Cardiac fibroblast (primary cell): Measurements from ENCODE around the gene FANCC.

ENCODE experiments used
- DNase-seq, 2 donors: peaks; one replicate each; pipeline versions ENCODE4 v3.0.0 to v3.0.0-alpha.2; 2010; ENCODE audit warnings: low read depth in 2 of 2
- H3K4me3 ChIP-seq, 2 donors: replicated peaks in 1 of 2; 1 replicate in 1 of 2; 2 replicates in 1 of 2; pipeline ENCODE4 v1.5.1; 2011; ENCODE audit warnings: low read depth in 2 of 2, low read length in 2 of 2, mild to moderate bottlenecking in 2 of 2, moderate library complexity in 1 of 2
- TF ChIP-seq, protein P1 (sequence below): IDR thresholded peaks from one replicate; pipeline ENCODE4 v1.5.1; 2011; ENCODE audit warnings: low read depth, mild to moderate bottlenecking, low read length, inconsistent platforms

FANCC gene

DNA sequence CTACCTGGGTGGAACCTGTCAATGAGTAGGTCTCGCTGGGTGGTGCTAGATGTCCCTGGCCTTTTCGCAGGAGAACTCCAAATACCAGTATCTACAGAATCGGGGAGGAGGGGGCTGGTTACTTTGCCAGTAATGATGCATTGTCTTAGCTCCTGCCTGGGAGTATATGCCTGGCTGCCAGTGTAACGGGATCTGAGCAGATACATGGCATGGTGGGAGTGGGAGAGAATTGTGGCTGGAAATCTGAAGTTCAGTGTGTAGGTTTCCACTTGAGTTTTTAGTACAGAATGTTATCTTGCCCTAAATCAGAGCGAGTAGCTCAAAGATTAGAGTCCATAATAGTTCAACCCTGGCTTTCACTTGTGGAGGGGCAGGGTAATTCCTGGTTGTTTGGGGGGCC, 38.0 kb upstream of the FANCC start:
- no peak overlapping the region for H3K4me3 ChIP-seq
- DNase-seq: no peak
- TF ChIP-seq, protein P1, sequence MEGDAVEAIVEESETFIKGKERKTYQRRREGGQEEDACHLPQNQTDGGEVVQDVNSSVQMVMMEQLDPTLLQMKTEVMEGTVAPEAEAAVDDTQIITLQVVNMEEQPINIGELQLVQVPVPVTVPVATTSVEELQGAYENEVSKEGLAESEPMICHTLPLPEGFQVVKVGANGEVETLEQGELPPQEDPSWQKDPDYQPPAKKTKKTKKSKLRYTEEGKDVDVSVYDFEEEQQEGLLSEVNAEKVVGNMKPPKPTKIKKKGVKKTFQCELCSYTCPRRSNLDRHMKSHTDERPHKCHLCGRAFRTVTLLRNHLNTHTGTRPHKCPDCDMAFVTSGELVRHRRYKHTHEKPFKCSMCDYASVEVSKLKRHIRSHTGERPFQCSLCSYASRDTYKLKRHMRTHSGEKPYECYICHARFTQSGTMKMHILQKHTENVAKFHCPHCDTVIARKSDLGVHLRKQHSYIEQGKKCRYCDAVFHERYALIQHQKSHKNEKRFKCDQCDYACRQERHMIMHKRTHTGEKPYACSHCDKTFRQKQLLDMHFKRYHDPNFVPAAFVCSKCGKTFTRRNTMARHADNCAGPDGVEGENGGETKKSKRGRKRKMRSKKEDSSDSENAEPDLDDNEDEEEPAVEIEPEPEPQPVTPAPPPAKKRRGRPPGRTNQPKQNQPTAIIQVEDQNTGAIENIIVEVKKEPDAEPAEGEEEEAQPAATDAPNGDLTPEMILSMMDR: no peak

DNA sequence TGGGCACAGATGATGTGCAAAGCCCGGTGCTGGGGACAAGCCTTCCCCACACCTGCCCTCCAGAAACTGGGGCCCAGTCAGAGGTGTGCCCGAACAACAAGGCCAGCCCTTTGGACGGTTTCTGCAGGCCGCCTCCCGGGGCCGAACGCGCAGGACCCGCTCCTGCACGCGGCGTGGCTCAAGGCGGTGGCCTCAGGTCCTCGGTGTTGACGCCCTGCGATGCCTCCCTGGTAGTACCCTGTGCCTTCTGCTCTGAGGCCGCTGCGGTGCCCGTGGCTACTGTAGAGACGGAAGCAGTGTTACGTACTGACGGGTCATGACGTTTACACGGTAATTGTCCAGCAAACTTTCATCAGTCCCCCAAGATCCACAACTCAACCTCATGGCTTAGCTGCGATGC, 33.5 kb upstream of the FANCC start:
- no peak overlapping the region for H3K4me3 ChIP-seq
- TF ChIP-seq, protein P1: no peak
- DNase-seq: no peak

DNA sequence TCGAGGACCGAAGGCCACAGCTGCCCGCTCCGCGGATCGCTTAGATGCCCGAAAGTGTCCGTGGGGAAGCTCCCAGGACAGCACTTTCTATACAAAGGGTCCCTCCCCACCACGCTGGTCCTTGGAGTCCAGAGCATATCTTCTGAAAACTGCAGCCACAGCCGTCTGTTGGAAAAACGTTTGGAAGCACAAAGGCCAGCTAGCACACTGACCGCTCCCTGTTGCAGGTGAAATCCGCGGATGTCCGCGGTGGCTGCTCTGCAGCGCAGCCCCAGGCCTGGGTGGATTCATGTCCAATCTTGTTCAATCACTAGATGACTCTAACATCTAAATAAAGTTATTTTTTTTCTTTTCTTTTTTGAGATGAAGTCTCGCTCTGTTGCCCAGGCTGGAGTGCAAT, 32.8 kb upstream of the FANCC start:
- TF ChIP-seq, protein P1: no peak
- no peak for DNase-seq
- no peak overlapping the region for H3K4me3 ChIP-seq

DNA sequence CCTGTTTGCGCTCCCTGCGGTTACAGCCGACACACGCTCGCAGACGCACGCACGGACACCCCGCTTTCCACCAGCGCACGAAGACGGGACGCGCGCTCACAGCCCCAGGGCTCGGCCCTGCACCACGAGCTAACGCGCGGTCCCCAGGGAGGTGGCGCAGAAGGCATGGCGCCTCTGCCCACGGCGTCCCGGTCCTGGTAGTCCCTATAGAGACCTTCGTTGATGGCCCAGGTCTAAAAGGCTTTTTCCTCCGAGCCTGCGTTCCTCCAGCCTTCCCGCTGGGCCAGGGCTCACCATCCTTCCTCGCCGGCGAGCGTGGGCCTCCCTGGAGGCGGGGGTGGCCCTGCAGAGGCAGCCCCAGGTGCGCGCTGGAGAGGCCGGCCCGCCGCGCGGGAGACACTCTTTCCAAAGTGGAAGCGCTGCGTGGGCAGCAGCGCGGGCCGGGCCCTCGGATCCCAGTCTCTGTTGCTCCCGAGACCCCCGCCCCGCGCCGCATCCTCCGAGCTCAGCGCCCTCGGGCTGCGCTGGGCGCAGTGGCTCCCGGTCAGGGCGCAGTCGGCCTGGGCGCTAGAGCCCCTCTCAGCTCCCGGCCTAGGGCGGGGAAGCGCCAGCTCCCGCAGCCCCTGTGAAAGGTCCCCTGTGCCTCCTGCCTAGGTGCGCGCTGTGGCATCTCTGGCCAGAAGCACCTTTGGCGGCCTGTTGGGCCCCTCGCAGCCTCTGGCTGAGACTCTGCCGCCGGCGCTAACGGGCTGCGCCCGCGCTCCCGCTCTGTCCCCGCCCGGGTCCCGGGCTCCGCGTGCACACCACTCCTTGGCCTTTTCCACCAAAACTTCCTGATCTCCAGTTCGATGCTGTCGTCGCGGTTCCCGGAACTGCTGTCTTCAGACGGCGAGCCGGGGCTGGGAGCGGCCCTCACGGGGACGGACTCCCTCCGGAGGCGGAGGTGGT, 31.9 kb upstream of the FANCC start:
- H3K4me3 ChIP-seq: peak overlapping the region; percentile 14 to 24
- DNase-seq: peak in 1 of 2 donors; percentile 8

DNA sequence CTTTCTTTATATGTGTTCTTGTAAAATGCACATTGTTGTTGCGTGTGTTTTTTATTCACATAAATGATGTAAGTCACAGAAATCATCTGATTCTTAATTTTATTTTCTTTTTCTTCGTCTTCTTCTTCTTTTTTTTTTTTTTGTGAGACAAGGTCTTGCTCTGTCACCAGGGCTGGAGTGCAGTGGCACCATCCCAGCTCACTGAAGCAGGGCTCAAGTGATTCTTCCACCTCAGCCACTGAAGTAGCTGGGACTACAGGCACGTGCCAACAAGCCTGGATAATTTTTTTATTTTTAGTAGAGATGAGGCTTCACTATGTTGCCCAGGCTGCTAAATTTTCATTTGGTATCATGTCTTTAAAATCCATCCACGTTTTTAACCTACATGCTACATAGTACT, 28.5 kb upstream of the FANCC start:
- no peak for DNase-seq
- TF ChIP-seq, protein P1: no peak
- no peak overlapping the region for H3K4me3 ChIP-seq

More for the DNA sequence above, 31.9 kb upstream of the FANCC start:
- TF ChIP-seq, protein P1: no peak

DNA sequence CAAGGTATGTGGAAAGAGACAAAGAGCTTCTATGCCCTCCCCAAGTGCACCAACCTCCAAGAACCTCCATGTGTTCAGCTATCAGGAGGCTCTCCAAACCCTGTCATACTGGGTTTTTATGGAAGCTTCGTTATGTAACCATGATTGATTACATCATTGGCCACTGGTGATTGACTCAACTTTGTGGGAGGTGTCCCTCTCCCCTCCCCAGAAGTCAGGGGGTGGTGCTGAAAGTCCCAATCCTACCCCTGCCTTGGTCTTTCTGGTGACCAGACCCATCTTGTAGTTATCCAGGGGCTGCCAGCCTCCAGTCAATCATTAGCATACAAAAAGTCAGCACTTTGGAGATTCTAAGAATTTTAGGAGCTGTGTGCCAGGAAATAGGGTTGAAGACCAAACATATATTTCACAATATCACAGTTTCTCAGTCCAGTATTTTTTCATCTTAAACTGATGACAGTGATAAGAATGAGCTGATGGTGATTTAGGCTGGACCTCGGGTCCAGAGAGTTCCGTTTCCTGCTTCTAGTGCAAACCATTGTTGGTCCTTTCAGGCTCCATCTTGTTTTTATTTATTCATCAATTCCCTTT, 27.3 kb upstream of the FANCC start:
- DNase-seq: no peak

More for the DNA sequence above, 27.3 kb upstream of the FANCC start:
- TF ChIP-seq, protein P1: no peak
- no peak overlapping the region for H3K4me3 ChIP-seq
